ENCODE results near the gene TBL1X. TPM values are rescaled to one million over a fixed set of nuclear protein-coding genes. Genes with fewer than 3 reads are reported as not detected.

Gene TBL1X
- total and polyA plus RNA-seq, 2 of the 4 experiments (the other 2 are of a cell fraction) = 16.2 to 20.8 TPM

DNA sequence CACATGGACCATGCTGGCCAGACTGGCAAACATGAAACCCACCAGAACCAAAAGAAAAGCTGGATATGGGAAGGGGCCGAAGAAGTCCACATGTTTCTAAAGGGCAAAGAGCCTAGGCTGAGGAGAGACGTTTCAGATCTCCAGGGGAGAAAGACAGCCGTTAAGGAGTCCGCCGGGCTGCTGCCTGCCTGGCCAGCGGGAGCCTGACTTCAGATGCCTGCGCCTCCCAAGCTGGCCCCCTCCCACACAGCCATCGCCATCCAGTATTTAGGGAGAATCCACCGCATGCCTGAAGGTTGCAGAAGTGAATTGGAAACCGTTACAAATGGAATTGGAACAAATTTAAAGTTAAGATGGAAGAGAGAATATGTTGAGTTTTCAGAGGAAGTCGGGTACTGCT lies 2.9 kb downstream of the TBL1X start:
- Histone ChIP-seq H4K5ac (ENCODE audit: low read depth, low read length) (no peak overlapping the region), H4K20me1 (ENCODE audit: insufficient read depth, low read length) (peaks cover 22% of the 10 kb centered on the region), H3K9me3 (ENCODE audit: control insufficient read depth, insufficient read depth, low read length) (no peaks in the 10 kb centered on the region), H2BK120ac (ENCODE audit: low read depth, low read length) (peak overlapping the region; percentile 81), H2AK9ac (replicated peaks; ENCODE audit: low read depth, low read length, poor library complexity) (peak overlapping the region; percentile 29), H3K4me3 (ENCODE audit: insufficient read depth, low read depth, low read length) (peak overlapping the region; percentile 36), H3K27me3 (ENCODE audit: control insufficient read depth, insufficient read depth, low read length) (no peaks in the 10 kb centered on the region), H2AFZ (replicated peaks; ENCODE audit: low read length, poor library complexity) (peak overlapping the region; percentile 72), H3K4ac (ENCODE audit: low read depth, low read length) (peak overlapping the region; percentile 77), H2AK5ac (ENCODE audit: low read depth, low read length) (peak overlapping the region; percentile 79), H3K23ac (ENCODE audit: low read depth, low read length) (peak overlapping the region; percentile 79), H4K8ac (ENCODE audit: low read depth in 2 of 2, low read length in 2 of 2) (peak overlapping the region in 1 of 2 experiments; percentile 59; a peak in 2 of 4 replicates), H3K27ac (ENCODE audit: insufficient read depth, low read length) (peak overlapping the region; percentile 62), H3K79me1 (ENCODE audit: low read depth in 1 of 2, low read length in 2 of 2) (peaks cover 11 to 26% of the 10 kb centered on the region in 2 experiments; a peak in 3 of 4 replicates), H2BK15ac (ENCODE audit: low read depth, low read length) (peak overlapping the region; percentile 59; the same call in 1 of the 3 replicates), H3K9ac (ENCODE audit: low read depth, low read length) (peak overlapping the region; percentile 59), H4K91ac (ENCODE audit: insufficient read depth, low read depth, low read length) (peak overlapping the region; percentile 74), H3K36me3 (ENCODE audit: control insufficient read depth, insufficient read depth, low read length) (peaks cover 1% of the 10 kb centered on the region), H3K18ac (ENCODE audit: low read depth, low read length) (peak overlapping the region; percentile 62), H3K4me2 (ENCODE audit: low read depth, low read length) (peak overlapping the region; percentile 90), H3K4me1 (ENCODE audit: control insufficient read depth, insufficient read depth, low read length) (peaks cover 7% of the 10 kb centered on the region), H2BK5ac (ENCODE audit: low read depth, low read length, poor library complexity, severe bottlenecking) (peak overlapping the region; percentile 49), H3K9me1 (ENCODE audit: insufficient read depth, low read length) (no peaks in the 10 kb centered on the region; the same call in 1 of the 2 replicates), H3K14ac (replicated peaks; ENCODE audit: low read depth, low read length) (peak overlapping the region; percentile 45), H2BK20ac (ENCODE audit: low read depth, low read length) (no peak overlapping the region), H3K56ac (ENCODE audit: extremely low read depth, insufficient read depth, low read length) (peak overlapping the region; percentile 59; the same call in 1 of the 2 replicates)
- in situ Hi-C loops (cut with MboI; ENCODE audit: low sequenced_read_pairs) (loop anchor here (25.0 kb wide), 1 partner anchor 505 kb away; no protein-coding TSS in a partner anchor), dilution Hi-C loops (cut with HindIII; ENCODE audit: low sequenced_read_pairs, unreplicated experiment) (no loop called here), intact Hi-C loops (cut with micrococcal nuclease) (loop anchor here (5.0 kb wide), 2 partner anchors 215 to 650 kb away; no protein-coding TSS in a partner anchor)
- peak; percentile 9 for DNase-seq
- WGBS, 2 experiments (ENCODE audit: extremely low coverage in 2 of 2, insufficient read length in 1 of 2) = no CpG with 5 or more reads among the region's 11 CpGs
- ATAC-seq (ENCODE audit: low read depth) = no peak
- TF ChIP-seq RCOR1 (IDR thresholded peaks at IDR 0.05; ENCODE audit: insufficient replicate concordance, low read length) (no peak), BHLHE40 (IDR thresholded peaks at IDR 0.05; ENCODE audit: low read depth, low read length) (no peak)
- TF ChIP-seq, protein P1, sequence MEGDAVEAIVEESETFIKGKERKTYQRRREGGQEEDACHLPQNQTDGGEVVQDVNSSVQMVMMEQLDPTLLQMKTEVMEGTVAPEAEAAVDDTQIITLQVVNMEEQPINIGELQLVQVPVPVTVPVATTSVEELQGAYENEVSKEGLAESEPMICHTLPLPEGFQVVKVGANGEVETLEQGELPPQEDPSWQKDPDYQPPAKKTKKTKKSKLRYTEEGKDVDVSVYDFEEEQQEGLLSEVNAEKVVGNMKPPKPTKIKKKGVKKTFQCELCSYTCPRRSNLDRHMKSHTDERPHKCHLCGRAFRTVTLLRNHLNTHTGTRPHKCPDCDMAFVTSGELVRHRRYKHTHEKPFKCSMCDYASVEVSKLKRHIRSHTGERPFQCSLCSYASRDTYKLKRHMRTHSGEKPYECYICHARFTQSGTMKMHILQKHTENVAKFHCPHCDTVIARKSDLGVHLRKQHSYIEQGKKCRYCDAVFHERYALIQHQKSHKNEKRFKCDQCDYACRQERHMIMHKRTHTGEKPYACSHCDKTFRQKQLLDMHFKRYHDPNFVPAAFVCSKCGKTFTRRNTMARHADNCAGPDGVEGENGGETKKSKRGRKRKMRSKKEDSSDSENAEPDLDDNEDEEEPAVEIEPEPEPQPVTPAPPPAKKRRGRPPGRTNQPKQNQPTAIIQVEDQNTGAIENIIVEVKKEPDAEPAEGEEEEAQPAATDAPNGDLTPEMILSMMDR (conservative IDR thresholded peaks at IDR 0.05; ENCODE audit: low read depth, low read length) = no peak
- POLR2A ChIA-PET (ENCODE audit: unreplicated experiment) = no interaction called here
- CTCF ChIA-PET = no interaction called here
- BruUV-seq (replicated peaks) = no TSS peak

Measured in IMR-90 (cell line).